ENCODE results near the gene RNASE11.
"Not testable (repeated sequence)": the region's sequence is repeated elsewhere in the genome, so short reads cannot be mapped to it uniquely, and the experiment has no call there.

Gene RNASE11

GRCh38 chr14:20614038-20614840 lies 26.4 kb upstream of the RNASE11 start:
- no peak for DNase-seq (ENCODE audit: low read depth)

DNA sequence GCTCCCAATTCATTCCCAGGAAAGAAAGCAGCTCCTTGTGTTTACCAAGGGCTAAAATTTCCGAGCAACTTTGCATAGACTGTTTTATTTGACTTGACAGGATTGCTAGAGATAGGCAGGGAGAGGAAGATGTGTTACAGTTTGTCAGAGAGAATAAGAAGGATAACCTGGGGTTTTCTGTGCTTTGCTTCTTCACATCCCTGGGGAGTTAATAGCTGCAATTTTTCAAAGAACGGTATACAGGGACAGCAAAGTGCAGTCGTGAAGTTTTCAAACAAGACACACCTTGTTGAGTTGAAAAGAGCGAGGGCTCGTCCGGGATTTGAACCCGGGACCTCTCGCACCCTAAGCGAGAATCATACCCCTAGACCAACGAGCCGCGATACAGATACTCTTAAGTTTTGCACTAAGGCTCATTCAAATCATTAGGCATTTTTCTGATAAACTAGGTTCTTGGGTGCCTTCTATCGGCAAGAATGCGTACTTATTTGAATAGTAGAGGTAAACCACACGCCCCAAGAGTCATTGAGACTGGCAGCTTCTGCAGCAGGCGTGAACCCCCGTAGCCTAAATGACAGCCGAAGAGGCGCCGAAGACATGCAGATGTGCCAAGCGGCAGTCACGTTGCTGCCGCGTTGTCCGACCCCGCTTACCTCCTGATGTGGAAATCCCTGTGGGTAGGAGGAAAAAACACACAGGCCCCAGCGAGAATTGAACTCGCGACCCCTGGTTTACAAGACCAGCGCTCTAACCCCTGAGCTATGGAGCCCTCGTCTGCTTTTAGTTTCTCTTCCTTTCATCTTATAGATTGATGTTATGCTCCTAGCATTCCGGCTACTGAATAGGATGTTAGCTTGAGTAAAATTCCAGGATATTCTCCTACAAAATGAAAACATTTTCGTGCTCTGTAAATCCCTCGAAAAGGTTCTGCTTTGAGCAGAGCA lies 25.6 kb upstream of the RNASE11 start:
- peak; percentile 73 for DNase-seq (ENCODE audit: low read depth)

GRCh38 chr14:20612403-20612802 lies 24.6 kb upstream of the RNASE11 start:
- DNase-seq (ENCODE audit: low read depth), result no peak

DNA sequence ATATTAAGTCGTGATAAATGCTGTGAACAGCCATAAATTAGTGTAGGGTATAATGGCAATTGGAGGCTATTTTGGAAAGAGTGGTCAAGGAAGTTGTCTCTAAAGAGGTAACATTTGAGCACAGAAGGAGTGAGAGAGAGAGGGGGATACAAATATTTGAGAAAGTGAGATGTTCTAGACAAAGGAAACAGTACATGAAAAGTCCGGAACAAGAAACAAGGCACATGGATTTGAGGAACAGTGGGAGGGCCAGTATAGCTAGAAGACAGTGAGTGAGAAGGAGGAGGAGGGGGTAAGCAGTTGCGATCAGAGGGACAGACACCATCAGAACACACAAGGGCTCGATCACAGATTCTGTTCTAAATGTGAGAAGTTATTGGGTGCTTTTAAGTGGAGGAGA lies 23.5 kb upstream of the RNASE11 start:
- no peak for DNase-seq (ENCODE audit: low read depth)

GRCh38 chr14:20610002-20610765 lies 22.4 kb upstream of the RNASE11 start:
- peak; percentile 52 for DNase-seq (ENCODE audit: low read depth)

- peak; percentile 43 for DNase-seq (ENCODE audit: low read depth)
Measured at GRCh38 chr14:20609215-20610001, 21.6 kb upstream of the RNASE11 start.

GRCh38 chr14:20608383-20609110 lies 20.7 kb upstream of the RNASE11 start:
- DNase-seq (ENCODE audit: low read depth), result no peak

GRCh38 chr14:20607617-20608016 lies 19.8 kb upstream of the RNASE11 start:
- DNase-seq (ENCODE audit: low read depth), result no peak

- DNase-seq (ENCODE audit: low read depth), result no peak
Measured at GRCh38 chr14:20606902-20607242, 19.1 kb upstream of the RNASE11 start.

DNA sequence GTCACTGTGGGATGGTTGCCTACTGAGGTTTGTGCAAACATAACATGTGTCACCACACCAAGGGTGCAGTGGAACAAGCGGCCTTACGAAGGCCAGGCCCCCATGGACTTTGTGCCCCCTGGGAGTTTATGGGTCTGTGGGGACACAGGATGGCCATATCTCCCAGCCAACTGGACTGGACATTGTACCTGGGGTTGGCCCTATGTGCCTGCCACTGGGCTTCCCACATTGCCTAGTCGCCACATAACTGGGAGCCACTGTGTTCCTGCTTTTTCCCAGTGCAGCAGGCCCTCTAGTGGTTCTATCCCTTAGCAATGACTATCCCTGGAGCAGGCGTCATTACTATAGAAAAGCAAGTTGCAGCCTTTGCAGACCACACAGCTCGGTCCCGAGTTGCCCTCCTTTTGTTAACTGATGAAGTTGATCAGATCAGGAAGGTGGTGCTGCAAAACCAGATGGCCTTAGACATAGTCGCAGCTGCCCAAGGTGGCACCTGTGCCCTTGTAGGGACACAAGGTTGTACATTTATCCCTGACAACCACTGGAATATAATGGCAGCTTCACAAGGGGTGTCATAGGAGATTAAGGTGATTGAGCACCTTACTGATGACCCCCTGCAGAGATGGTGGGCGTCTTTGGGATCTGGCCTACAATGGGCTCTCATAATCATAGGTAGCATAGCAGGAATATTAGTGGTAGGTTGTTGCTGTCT lies 18.5 kb upstream of the RNASE11 start:
- no peak for DNase-seq (ENCODE audit: low read depth)

DNA sequence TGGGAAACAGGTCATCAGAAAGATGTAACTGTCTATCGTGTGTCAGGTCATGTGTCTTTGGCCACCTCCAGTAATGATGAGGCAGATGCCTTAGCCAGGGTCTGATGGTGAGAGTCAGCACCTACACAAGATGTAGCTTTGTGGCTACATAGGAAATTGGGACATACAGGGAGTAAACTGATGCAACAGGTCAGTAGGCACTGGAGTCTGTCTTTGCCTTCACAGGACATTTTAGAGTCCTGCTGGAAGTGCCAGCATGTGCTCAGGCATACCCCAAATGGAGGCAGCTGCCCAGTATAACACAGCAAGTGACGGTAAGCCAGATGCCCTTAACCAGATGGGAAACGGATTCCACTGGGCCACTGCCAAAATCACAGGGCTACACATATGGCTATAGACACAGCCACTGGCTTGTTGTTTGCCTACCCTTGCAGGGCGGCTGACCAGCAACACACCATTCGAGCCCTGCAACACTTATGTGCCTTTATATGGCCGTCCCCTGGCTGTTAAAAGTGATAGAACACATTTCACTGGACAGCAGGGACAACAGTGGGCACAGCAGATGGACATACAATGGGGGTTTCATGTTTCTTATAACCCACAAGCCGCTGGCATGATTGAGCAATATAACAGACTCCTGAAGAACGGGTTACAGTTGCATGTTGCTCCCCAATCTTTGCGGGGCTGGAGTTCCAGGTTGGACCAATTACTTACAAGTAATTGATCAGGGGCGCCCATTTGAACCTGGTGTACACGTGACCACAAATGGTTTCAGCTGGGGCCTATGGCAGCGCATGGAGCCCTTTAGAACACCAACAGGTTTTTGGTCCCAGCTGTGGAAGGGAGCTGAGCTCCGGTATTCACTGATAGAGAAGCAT lies 16.3 kb upstream of the RNASE11 start:
- no peak for DNase-seq (ENCODE audit: low read depth)

DNA sequence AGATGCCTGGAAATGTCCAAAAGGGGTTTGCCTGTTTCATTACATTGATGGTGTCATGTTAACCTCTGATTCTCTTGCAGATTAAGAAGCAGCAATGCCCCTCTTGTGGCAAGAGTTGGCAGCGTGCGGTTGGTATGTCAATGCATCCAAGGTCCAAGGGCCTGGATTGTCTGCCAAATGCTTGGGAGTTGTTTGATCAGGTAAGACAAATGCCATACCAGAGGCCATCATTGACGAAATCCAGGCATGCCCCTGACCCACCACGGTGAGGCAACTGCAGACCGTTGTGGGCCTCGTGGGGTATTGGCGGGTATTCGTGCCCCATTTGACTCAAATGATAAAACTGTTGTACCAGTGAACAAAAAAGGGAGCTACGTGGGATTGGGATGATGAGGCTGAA lies 14.8 kb upstream of the RNASE11 start:
- DNase-seq (ENCODE audit: low read depth), result no peak

DNA sequence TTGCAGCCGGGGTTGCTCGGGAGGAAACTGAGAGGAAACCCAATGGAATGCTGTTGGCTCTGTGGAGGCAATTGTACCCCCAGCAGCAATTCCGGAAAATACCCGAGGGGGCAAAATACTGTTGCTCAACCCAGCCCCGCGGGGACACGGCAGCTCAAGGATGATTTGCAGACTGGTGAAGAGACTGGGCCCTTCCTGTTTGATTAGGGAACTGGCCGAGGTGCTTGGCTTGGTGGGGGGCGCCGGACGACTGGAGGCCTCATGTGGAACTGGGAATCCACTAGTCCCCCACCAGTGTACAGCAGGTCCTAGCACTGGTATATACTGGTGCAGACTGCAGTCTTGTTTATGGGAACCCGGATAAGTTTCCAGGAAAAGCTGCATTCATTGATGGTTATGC lies 13.7 kb upstream of the RNASE11 start:
- no peak for DNase-seq (ENCODE audit: low read depth)

- DNase-seq (ENCODE audit: low read depth), result no peak
Measured at GRCh38 chr14:20597108-20597507, 9.3 kb upstream of the RNASE11 start.

DNA sequence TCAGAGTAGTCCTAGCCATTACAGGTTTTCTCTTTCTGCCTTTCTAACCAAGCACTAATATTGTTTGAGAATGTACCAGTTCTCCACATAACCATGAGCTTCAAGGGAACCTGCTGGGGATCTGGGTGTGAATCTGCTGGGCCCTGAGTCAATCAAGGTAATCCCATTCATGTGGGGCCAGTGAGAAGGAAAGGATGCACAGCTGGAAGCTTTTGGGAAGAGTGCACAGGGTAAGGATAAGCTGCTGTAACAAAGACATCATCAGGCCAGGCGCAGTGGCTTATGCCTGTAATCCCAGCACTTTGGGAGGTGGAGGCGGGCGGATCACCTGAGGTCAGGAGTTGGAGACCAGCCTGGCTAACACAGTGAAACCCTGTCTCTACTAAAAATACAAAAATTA lies 7.9 kb upstream of the RNASE11 start:
- not testable (repeated sequence) for DNase-seq (ENCODE audit: low read depth)

DNA sequence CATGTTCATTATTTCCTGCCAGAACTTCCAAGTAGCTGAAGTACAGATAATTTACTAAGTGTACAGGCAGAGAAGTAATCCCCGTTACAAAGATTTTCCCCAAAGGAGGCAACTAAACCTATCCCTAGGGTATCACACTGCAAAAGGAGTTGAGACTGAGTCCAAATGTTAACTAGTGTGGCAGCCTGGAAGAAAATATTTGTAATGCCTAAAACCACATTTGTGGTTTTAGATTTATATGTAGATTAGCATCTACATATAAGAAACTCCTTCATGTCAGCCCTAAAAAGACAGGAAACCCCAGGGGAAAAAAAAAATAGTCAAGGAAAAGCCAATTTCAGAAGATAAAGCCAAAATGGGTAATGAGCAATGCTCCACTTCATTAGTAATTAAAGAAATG lies 4.8 kb upstream of the RNASE11 start:
- DNase-seq (ENCODE audit: low read depth), result no peak

DNA sequence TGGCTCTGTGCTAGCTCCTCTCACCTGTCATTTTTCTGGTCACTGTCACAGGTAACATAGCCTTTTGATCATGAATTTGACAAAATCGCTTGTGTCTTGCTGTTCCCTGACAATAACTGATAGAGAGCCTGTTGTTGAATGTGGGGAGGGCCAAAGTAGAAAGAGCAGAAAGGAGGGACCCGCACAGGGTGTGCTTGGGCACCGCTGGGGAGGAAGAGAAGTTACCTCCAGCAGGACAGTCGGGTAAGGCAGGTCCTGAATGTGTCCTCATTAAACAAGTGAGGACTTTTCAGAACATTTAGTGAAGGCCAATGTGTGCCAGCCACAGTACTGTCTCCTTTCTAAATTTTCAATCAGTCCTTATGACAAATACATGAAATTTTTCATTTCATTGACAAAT lies 3.4 kb upstream of the RNASE11 start, which contains the start of gene RNASE12:
RNASE12 (minus strand) TSS at position 142 of the 400 bp plus-strand sequence. CDS start 653 bp downstream, outside the sequence.
- no peak for DNase-seq (ENCODE audit: low read depth)

GRCh38 chr14:20583908-20584307 lies 3.9 kb downstream of the RNASE11 start:
- no peak for DNase-seq (ENCODE audit: low read depth)

GRCh38 chr14:20583142-20583541 lies 4.7 kb downstream of the RNASE11 start:
- no peak for DNase-seq (ENCODE audit: low read depth)
